DND-41 (cell line): Measurements from ENCODE around the gene PTCD2.

Source experiments
- CTCF ChIP-seq: IDR thresholded peaks from 2 replicates; pipeline ENCODE4 v1.5.1; 2012; ENCODE audit warnings: borderline replicate concordance, low read length, moderate library complexity, mild to moderate bottlenecking; ENCODE audit not compliant: poor library complexity, severe bottlenecking; ENCODE audit errors: extremely low read depth
- EZH2 ChIP-seq: IDR thresholded peaks from 3 replicates; pipeline ENCODE4 v1.6.1; 2012; ENCODE audit warnings: borderline replicate concordance, low read depth, mild to moderate bottlenecking, moderate library complexity, low read length, inconsistent platforms; ENCODE audit not compliant: severe bottlenecking

- no peak for TF ChIP-seq CTCF
- TF ChIP-seq EZH2 = no peak
Measured at GRCh38 chr5:72330712-72331111, 10.5 kb downstream of the PTCD2 start.
